ENCODE results near the gene GALNT10.

DNA sequence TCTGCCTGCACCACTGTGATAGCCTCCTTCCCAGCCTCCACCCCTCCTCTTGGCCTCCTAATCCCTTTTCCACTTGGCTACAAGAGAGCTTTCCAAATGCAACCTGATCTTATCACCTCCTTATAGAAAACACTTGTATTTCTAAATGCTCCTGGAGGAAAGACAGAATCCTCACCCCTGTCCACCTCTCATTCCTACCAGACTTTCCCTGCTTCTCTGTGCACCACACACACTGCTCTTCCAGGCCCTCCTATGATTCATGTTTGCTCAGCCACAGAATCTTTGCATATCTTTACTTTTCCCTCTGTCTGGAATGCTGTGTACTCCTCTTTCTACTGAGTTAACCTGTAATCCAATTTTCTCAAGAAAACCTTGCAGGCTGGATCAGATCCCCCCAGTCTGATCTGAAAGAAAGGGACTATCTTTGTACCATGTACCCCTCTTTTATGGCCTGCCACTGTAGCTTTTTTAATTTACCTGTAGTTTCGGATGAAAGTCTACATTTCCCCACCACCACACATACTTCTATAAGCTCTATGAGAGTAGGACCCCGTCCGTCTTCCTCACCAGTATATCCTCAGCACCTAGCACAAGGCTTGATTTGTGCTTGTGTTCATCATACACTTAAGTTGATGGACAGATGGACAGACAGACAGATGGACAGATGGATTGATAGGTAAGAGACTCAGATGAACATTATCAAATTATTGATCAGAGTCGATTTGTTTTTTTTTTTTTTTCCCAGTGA lies 95.3 kb downstream of the GALNT10 start:
- TF ChIP-seq, protein P1, sequence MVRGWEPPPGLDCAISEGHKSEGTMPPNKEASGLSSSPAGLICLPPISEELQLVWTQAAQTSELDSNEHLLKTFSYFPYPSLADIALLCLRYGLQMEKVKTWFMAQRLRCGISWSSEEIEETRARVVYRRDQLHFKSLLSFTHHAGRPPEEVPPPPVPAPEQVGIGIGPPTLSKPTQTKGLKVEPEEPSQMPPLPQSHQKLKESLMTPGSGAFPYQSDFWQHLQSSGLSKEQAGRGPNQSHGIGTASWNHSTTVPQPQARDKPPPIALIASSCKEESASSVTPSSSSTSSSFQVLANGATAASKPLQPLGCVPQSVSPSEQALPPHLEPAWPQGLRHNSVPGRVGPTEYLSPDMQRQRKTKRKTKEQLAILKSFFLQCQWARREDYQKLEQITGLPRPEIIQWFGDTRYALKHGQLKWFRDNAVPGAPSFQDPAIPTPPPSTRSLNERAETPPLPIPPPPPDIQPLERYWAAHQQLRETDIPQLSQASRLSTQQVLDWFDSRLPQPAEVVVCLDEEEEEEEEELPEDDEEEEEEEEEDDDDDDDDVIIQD (CRISPR knock-in tag; IDR thresholded peaks at IDR 0.05) = no peak
- TF ChIP-seq, protein P2, sequence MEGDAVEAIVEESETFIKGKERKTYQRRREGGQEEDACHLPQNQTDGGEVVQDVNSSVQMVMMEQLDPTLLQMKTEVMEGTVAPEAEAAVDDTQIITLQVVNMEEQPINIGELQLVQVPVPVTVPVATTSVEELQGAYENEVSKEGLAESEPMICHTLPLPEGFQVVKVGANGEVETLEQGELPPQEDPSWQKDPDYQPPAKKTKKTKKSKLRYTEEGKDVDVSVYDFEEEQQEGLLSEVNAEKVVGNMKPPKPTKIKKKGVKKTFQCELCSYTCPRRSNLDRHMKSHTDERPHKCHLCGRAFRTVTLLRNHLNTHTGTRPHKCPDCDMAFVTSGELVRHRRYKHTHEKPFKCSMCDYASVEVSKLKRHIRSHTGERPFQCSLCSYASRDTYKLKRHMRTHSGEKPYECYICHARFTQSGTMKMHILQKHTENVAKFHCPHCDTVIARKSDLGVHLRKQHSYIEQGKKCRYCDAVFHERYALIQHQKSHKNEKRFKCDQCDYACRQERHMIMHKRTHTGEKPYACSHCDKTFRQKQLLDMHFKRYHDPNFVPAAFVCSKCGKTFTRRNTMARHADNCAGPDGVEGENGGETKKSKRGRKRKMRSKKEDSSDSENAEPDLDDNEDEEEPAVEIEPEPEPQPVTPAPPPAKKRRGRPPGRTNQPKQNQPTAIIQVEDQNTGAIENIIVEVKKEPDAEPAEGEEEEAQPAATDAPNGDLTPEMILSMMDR (IDR thresholded peaks at IDR 0.05 in 2 of 3, conservative IDR thresholded peaks at IDR 0.05 in 1 of 3; ENCODE audit: insufficient read depth in 2 of 3, low read depth in 1 of 3, low read length in 3 of 3) = no peak
- TF ChIP-seq GTF2F1 (IDR thresholded peaks at IDR 0.05; ENCODE audit: low read depth, low read length) = no peak
- TF ChIP-seq, protein P3, sequence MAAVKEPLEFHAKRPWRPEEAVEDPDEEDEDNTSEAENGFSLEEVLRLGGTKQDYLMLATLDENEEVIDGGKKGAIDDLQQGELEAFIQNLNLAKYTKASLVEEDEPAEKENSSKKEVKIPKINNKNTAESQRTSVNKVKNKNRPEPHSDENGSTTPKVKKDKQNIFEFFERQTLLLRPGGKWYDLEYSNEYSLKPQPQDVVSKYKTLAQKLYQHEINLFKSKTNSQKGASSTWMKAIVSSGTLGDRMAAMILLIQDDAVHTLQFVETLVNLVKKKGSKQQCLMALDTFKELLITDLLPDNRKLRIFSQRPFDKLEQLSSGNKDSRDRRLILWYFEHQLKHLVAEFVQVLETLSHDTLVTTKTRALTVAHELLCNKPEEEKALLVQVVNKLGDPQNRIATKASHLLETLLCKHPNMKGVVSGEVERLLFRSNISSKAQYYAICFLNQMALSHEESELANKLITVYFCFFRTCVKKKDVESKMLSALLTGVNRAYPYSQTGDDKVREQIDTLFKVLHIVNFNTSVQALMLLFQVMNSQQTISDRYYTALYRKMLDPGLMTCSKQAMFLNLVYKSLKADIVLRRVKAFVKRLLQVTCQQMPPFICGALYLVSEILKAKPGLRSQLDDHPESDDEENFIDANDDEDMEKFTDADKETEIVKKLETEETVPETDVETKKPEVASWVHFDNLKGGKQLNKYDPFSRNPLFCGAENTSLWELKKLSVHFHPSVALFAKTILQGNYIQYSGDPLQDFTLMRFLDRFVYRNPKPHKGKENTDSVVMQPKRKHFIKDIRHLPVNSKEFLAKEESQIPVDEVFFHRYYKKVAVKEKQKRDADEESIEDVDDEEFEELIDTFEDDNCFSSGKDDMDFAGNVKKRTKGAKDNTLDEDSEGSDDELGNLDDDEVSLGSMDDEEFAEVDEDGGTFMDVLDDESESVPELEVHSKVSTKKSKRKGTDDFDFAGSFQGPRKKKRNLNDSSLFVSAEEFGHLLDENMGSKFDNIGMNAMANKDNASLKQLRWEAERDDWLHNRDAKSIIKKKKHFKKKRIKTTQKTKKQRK (IDR thresholded peaks at IDR 0.05; ENCODE audit: borderline replicate concordance, low read depth, low read length) = no peak
- no peak for TF ChIP-seq TGIF2 (CRISPR knock-in tag; IDR thresholded peaks at IDR 0.05)
- TF ChIP-seq, protein P4, sequence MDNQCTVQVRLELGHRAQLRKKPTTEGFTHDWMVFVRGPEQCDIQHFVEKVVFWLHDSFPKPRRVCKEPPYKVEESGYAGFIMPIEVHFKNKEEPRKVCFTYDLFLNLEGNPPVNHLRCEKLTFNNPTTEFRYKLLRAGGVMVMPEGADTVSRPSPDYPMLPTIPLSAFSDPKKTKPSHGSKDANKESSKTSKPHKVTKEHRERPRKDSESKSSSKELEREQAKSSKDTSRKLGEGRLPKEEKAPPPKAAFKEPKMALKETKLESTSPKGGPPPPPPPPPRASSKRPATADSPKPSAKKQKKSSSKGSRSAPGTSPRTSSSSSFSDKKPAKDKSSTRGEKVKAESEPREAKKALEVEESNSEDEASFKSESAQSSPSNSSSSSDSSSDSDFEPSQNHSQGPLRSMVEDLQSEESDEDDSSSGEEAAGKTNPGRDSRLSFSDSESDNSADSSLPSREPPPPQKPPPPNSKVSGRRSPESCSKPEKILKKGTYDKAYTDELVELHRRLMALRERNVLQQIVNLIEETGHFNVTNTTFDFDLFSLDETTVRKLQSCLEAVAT (IDR thresholded peaks at IDR 0.05) = no peak

Measured in K562 (cell line).